BLaER1 (cell line): ENCODE measurements around the gene SH3BGRL2.
"Not testable (repeated sequence)": the region's sequence is repeated elsewhere in the genome, so short reads cannot be mapped to it uniquely, and the experiment has no call there.

Experiments
- H3K27ac ChIP-seq: shearing (Covaris generic); formaldehyde crosslinking; 2 replicates; pipeline ENCODE4 v1.8.1; 2022
- H3K27me3 ChIP-seq: shearing (Covaris generic); formaldehyde crosslinking; 2 replicates; pipeline ENCODE4 v1.8.1; 2022
- H3K36me3 ChIP-seq: shearing (Covaris generic); formaldehyde crosslinking; 2 replicates; pipeline ENCODE4 v1.8.1; 2022
- H3K4me1 ChIP-seq: shearing (Covaris generic); formaldehyde crosslinking; 2 replicates; pipeline ENCODE4 v1.8.1; 2022
- H3K4me2 ChIP-seq: shearing (Covaris generic); formaldehyde crosslinking; 2 replicates; pipeline ENCODE4 v1.8.1; 2022
- H3K4me3 ChIP-seq: shearing (Covaris generic); formaldehyde crosslinking; 2 replicates; pipeline ENCODE4 v1.8.1; 2022
- H3K9ac ChIP-seq: shearing (Covaris generic); formaldehyde crosslinking; 2 replicates; pipeline ENCODE4 v1.8.1; 2022
- H3K9me3 ChIP-seq: shearing (Covaris generic); formaldehyde crosslinking; 2 replicates; pipeline ENCODE4 v1.8.1; 2022
- H4K20me1 ChIP-seq: shearing (Covaris generic); formaldehyde crosslinking; 2 replicates; pipeline ENCODE4 v1.8.1; 2022
- Cebpa-rat ChIP-seq: shearing (Covaris generic); IDR thresholded peaks from 2 replicates; pipeline ENCODE4 v1.8.1; 2022

SH3BGRL2 gene

DNA sequence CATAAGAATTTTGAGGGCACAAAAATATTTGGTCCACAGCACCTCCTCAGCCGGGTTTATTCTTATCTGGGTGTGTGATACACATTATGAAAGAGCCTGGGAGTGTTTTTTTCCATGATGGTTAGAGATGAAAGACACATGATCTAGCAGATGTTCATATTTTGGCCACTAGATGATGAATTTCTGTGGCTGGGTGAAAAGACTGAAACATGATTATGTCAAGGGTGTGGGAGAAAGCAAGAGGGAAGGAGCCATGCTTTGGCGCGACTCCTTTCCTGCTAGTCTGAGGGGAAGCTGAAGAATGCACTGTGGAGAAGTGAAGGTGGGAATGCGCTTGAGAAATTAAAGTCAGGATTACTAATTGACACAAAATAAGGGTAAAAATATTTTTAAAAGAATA, 102.3 kb downstream of the SH3BGRL2 start:
- no peak for TF ChIP-seq Cebpa-rat
- H3K27ac ChIP-seq = no peak overlapping the region
- H3K4me3 ChIP-seq = no peak overlapping the region
- H3K4me1 ChIP-seq = no peaks in the 10 kb centered on the region
- no peak overlapping the region for H3K9ac ChIP-seq
- H3K36me3 ChIP-seq = no peaks in the 10 kb centered on the region
- H4K20me1 ChIP-seq = no peaks in the 10 kb centered on the region
- H3K27me3 ChIP-seq = no peaks in the 10 kb centered on the region
- no peak overlapping the region for H3K4me2 ChIP-seq
- H3K9me3 ChIP-seq = no peaks in the 10 kb centered on the region

DNA sequence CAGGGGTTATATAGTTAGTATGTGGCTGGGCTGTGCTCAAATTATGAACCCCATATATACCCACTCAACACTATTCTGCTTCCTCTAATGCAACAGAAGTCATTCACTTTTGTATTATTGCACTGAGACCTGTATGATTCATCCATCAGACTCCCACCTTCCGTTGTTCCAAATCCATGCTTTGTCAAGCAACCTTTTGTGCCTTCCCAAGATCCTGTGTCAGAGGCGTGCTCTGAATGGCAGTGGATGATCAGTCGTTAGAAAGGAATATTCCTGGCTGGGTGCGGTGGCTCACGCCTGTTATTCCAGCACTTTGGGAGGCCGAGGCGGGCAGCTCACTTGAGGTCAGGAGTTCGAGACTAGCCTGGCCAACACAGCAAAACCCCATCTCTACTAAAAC, 103.2 kb downstream of the SH3BGRL2 start:
- Histone ChIP-seq H3K9me3 (no peaks in the 10 kb centered on the region), H4K20me1 (no peaks in the 10 kb centered on the region), H3K27ac (no peak overlapping the region), H3K4me3 (no peak overlapping the region), H3K27me3 (no peaks in the 10 kb centered on the region), H3K36me3 (no peaks in the 10 kb centered on the region), H3K4me2 (no peak overlapping the region), H3K4me1 (no peaks in the 10 kb centered on the region), H3K9ac (no peak overlapping the region)
- no peak for TF ChIP-seq Cebpa-rat

DNA sequence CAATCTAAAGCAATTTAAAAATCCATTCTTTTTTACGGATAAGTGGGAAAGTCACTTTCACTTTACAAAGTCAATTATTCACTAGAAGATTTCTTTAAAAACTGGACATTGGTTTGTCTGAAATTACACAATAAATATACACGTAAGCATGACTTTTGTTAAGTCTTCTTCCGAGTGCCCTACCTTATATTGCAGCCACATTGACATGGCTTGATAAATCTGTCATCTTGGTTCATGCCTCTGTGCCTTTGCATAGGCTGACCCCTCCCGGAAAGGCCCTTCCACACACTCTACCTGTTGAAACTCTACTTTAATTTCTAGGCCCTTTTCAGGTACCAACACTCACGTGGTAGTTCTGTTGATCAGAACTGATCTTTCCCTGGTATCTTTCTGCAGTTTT, 104.1 kb downstream of the SH3BGRL2 start:
- no peak overlapping the region for H3K4me3 ChIP-seq
- no peaks in the 10 kb centered on the region for H3K9me3 ChIP-seq
- H4K20me1 ChIP-seq = no peaks in the 10 kb centered on the region
- no peaks in the 10 kb centered on the region for H3K4me1 ChIP-seq
- no peaks in the 10 kb centered on the region for H3K27me3 ChIP-seq
- H3K27ac ChIP-seq = no peak overlapping the region
- no peak overlapping the region for H3K9ac ChIP-seq
- H3K4me2 ChIP-seq = no peak overlapping the region
- no peak for TF ChIP-seq Cebpa-rat
- no peaks in the 10 kb centered on the region for H3K36me3 ChIP-seq

DNA sequence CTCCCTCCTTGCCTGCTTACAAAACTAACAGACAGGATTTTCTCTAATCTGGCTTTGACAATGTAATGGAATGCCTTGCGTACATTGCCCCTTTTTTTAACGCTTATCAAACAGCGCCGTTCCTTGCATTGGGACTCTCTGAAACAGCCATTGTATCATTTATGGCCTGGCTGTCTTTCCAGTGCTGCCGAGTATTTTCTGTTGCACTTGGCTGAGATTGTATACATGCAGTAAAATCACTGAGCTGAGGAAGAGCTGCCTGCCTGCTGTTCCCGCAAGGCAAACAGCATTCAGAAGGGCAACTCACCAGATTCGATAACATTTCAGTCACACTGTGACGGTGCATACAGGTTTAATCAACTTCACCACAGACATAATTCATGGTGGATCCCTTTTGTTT, 106.0 kb downstream of the SH3BGRL2 start:
- H3K36me3 ChIP-seq = no peaks in the 10 kb centered on the region
- TF ChIP-seq Cebpa-rat = no peak
- no peak overlapping the region for H3K27ac ChIP-seq
- no peaks in the 10 kb centered on the region for H3K9me3 ChIP-seq
- no peak overlapping the region for H3K4me2 ChIP-seq
- H4K20me1 ChIP-seq = no peaks in the 10 kb centered on the region
- no peaks in the 10 kb centered on the region for H3K27me3 ChIP-seq
- H3K9ac ChIP-seq = no peak overlapping the region
- H3K4me3 ChIP-seq = no peak overlapping the region
- H3K4me1 ChIP-seq = no peaks in the 10 kb centered on the region

DNA sequence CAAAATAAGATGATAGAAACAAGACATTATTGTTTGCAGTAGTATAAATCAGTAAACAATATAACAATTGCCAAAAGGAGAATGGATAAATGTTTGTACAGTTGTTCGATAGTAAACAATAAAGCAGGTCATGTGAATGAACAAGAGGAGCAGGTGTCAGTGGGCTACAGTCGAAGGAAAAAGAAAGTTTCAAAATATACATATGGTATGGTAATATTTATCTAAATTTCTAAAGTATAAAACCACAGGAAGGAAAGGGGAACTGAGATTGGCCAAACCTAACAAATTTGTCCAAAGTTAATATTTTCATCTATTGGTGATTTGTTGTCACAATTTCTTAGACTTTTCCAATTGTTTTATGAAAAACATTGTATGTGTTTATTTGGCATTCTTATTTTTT, 110.9 kb downstream of the SH3BGRL2 start:
- H3K36me3 ChIP-seq = no peaks in the 10 kb centered on the region
- no peak overlapping the region for H3K4me3 ChIP-seq
- no peaks in the 10 kb centered on the region for H3K4me1 ChIP-seq
- H3K27ac ChIP-seq = no peak overlapping the region
- no peak overlapping the region for H3K4me2 ChIP-seq
- H3K27me3 ChIP-seq = no peaks in the 10 kb centered on the region
- no peaks in the 10 kb centered on the region for H4K20me1 ChIP-seq
- no peak for TF ChIP-seq Cebpa-rat
- peaks cover 3% of the 10 kb centered on the region; the same call in 1 of the 2 replicates for H3K9me3 ChIP-seq
- no peak overlapping the region for H3K9ac ChIP-seq

DNA sequence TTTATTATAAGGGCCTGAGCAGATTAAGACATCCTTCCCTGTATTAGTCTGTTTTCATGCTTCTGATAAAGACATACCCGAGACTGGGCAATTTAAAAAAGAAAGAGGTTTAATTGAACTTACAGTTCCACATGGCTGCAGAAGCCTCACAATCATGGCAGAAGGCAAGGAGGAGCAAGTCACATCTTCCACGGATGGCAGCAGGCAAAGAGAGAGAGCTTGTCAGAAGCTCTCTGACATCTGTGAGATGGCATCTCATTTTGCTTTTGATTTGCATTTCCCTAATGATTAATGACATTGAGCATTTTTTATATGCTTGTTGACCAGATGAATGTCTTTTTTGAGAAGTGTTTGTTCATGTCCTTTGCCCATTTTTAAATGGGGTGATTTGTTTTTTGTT, 114.2 kb downstream of the SH3BGRL2 start:
- H3K9me3 ChIP-seq, H3K4me2 ChIP-seq, H3K27ac ChIP-seq, H3K36me3 ChIP-seq, H3K4me1 ChIP-seq, H3K9ac ChIP-seq, H3K4me3 ChIP-seq, H4K20me1 ChIP-seq, H3K27me3 ChIP-seq: not testable (repeated sequence)

DNA sequence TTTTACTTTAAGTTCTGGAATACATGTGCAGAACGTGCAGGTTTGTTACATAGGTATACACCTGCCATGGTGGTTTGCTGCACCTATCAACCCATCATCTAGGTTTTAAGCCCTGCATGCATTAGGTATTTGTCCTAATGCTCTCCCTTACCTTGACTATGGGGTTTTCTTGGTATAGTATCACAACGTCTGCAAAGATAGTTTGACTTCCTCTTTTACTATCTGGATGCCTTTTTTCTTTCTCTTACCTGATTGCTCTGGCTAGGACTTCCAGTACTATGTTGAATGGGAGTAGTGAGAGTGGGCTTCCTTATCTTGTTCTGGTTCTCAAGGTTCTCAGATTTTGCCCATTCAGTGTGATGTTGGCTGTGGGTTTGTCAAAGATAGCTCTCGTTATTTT, 115.2 kb downstream of the SH3BGRL2 start:
- H3K4me1 ChIP-seq, H3K27me3 ChIP-seq, H3K4me3 ChIP-seq, H3K9ac ChIP-seq, H3K36me3 ChIP-seq, H3K9me3 ChIP-seq, H3K27ac ChIP-seq, H4K20me1 ChIP-seq, H3K4me2 ChIP-seq: not testable (repeated sequence)

DNA sequence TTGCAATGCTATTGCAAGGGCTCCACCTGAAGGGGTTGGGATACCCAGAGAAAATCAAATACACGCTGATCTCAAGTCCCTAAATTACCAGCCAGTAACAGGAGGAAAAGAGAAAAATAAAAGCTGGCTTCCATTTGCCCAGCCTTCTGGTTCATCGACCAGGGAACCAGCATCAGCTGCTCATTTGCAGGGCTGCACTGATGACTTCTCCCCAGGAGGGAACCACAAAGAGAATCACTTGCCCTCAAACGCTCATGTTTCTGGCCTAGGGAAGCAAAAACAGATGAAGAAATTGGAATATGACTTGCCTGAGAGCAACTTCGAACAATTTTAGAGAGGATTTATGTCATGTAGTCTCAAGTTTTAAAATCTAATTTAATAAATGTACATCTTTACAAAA, 119.7 kb downstream of the SH3BGRL2 start:
- no peaks in the 10 kb centered on the region for H3K36me3 ChIP-seq
- no peak overlapping the region for H3K4me2 ChIP-seq
- no peaks in the 10 kb centered on the region for H4K20me1 ChIP-seq
- no peak overlapping the region for H3K9ac ChIP-seq
- H3K27ac ChIP-seq = no peak overlapping the region
- H3K4me3 ChIP-seq = no peak overlapping the region
- H3K9me3 ChIP-seq = no peaks in the 10 kb centered on the region
- H3K27me3 ChIP-seq = no peaks in the 10 kb centered on the region
- TF ChIP-seq Cebpa-rat = no peak
- no peaks in the 10 kb centered on the region for H3K4me1 ChIP-seq
